ENCODE results near the gene GLB1L. TPM values are rescaled to one million over a fixed set of nuclear protein-coding genes. Genes with fewer than 3 reads are reported as not detected.

The GLB1L gene
- total RNA-seq, 2 donors from 2014 or later = 3.1 to 11.2 TPM

- Histone ChIP-seq H3K27me3 (no peaks in the 10 kb centered on the region), H3K4me3 (no peak overlapping the region), H3K9me3 (no peaks in the 10 kb centered on the region), H3K36me3 (replicated peaks in 1 of 2; ENCODE audit: insufficient read depth in 1 of 2, low read depth in 2 of 2) (peaks cover 0 to 10% of the 10 kb centered on the region in 2 donors), H3K4me1 (peaks cover 42% of the 10 kb centered on the region), H3K27ac (peak overlapping the region; percentile 95 to 99 (median 96))
- TF ChIP-seq CTCF (IDR thresholded peaks at IDR 0.05) (peak in 1 of 7 experiments; percentile 3), POLR2A (IDR thresholded peaks at IDR 0.05) (no peak)
- intact Hi-C loops (cut with DNase I) = no loop called here
- DNase-seq = no peak
- WGBS, 2 donors = 2 to 7% methylated on average over 9 of the region's 9 CpGs
- ATAC-seq = peak; percentile 45
These were observed 33.5 kb upstream of the GLB1L start for GRCh38 chr2:219278655-219279150.

GRCh38 chr2:219277703-219278654 lies 32.7 kb upstream of the GLB1L start:
- no peaks in the 10 kb centered on the region for H3K27me3 ChIP-seq
- intact Hi-C loops (cut with DNase I) = no loop called here
- peaks cover 42% of the 10 kb centered on the region for H3K4me1 ChIP-seq
- H3K9me3 ChIP-seq = no peaks in the 10 kb centered on the region
- H3K36me3 ChIP-seq (replicated peaks in 1 of 2; ENCODE audit: insufficient read depth in 1 of 2, low read depth in 2 of 2) = peaks cover 0 to 10% of the 10 kb centered on the region in 2 donors
- DNase-seq (peak; percentile 80 to 85 (median 82)), ATAC-seq (peak; percentile 49)
- TF ChIP-seq CTCF (IDR thresholded peaks at IDR 0.05) = peak; percentile 89 to 98 (median 97)
- TF ChIP-seq POLR2A (IDR thresholded peaks at IDR 0.05) = no peak
- peak overlapping the region; percentile 95 to 99 (median 96) for H3K27ac ChIP-seq
- H3K4me3 ChIP-seq = no peak overlapping the region
- 22 to 27% methylated on average over 20 to 25 of the region's 25 CpGs for WGBS, 2 donors

GRCh38 chr2:219274361-219274921 lies 29.2 kb upstream of the GLB1L start:
- Histone ChIP-seq H3K27ac (peak overlapping the region; percentile 57 to 87 (median 66)), H3K9me3 (no peaks in the 10 kb centered on the region), H3K4me1 (peaks cover 28% of the 10 kb centered on the region), H3K27me3 (no peaks in the 10 kb centered on the region), H3K36me3 (replicated peaks in 1 of 2; ENCODE audit: insufficient read depth in 1 of 2, low read depth in 2 of 2) (no peaks in the 10 kb centered on the region), H3K4me3 (no peak overlapping the region)
- no peak for TF ChIP-seq CTCF (IDR thresholded peaks at IDR 0.05)
- peak in 1 of 3 donors; percentile 32 for TF ChIP-seq POLR2A (IDR thresholded peaks at IDR 0.05)
- intact Hi-C loops (cut with DNase I) = no loop called here
- peak; percentile 41 to 68 (median 52) for DNase-seq
- peak; percentile 17 for ATAC-seq
- 55 to 65% methylated on average over 6 of the region's 6 CpGs for WGBS, 2 donors

GRCh38 chr2:219273937-219274336 lies 28.7 kb upstream of the GLB1L start:
- Histone ChIP-seq H3K36me3 (replicated peaks in 1 of 2; ENCODE audit: insufficient read depth in 1 of 2, low read depth in 2 of 2) (no peaks in the 10 kb centered on the region), H3K27ac (peak overlapping the region; percentile 57 to 87 (median 66)), H3K4me1 (peaks cover 32% of the 10 kb centered on the region), H3K27me3 (no peaks in the 10 kb centered on the region), H3K9me3 (no peaks in the 10 kb centered on the region), H3K4me3 (no peak overlapping the region)
- TF ChIP-seq CTCF (IDR thresholded peaks at IDR 0.05) = no peak
- no peak for ATAC-seq
- no peak for DNase-seq
- 51 to 80% methylated on average over 1 to 3 of the region's 3 CpGs for WGBS, 2 donors
- intact Hi-C loops (cut with DNase I) = no loop called here
